GM19328 (cell line): ENCODE measurements around the gene KAZN.

Experiments used
- ATAC-seq: cut with Tn5 transposase; IDR thresholded peaks from one replicate; pipeline ENCODE4 v1.9.1; 2021; ENCODE audit warnings: mild to moderate bottlenecking, moderate library complexity; ENCODE audit not compliant: unreplicated experiment

Gene KAZN

DNA sequence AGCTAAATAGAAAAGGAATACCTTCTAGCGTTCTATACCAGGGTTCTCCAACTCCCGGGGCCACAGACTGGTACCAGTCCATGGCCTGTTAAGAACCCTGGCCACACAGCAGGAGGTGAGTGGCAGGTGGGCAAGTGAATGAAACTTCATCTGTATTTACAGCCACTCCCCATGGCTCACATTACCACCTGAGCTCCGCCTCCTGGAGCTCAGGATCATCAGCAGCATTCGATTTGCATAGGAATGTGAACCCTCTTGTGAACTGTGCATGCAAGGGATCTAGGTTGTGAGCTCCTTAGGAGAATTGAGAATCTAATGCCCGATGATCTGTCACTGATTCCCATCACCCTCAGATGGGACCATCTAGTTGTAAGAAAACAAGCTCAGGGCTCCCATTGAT is 107.3 kb downstream of the KAZN start:
- no peak for ATAC-seq

DNA sequence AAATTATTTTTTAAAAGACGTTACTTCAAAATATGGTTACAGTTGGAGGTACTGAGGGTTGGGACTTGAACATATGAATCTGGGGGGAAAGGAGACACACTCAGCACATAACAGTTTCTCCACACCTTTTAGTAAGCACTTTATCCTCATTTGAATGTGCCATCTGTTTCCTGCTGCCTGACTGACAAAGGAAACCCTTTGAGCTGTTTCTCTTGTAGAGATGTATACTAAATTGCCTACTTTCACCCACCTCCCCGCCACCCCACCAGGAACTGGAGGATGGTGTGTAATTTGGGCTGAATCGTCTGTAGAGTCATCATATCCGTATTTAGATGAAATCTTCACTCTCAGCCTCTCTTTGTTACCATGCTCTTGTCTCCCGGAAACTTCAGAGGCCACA is 108.1 kb downstream of the KAZN start:
- no peak for ATAC-seq

DNA sequence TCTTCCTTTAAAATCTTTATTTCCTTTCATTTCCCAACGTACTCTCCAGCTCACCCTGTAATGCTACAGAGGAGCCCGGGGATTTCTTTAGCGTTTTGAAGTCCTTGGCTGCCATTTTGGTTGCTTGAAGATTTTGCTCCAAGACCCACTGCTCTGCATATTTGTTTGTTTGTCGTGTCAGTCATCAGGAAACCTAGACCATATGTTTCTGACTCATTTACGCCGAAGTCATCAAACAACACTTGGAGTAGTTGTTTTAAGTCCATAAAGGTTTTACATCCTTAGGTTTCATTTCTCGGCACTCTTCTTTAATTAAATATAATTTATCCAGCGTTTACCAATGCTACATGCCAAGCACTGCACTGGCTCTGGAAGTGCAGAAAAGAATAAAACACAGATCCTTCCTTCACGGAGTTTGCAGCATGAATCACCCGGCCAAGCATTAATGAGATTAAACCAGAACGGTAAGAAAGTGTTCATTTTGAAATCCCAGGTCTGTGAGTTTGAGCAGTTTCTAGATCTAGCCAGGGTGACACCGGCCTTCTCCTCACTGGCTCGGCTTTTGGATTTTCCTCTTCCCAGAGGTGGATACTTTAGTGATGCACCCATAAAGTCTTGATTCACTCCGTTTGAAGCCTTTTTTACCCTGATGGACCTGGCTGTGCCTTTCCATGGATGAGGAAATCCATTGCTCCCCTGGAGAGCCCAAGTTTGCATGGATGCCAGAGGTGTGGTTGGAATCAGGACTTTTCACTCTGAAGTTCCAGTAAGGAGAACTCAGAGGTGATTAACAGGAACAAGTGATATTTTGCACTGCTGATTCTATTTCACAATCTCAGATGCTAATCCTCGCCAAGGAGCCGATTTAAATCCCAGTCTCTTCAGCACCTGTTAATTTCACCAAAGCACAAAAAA is 109.3 kb downstream of the KAZN start:
- no peak for ATAC-seq

DNA sequence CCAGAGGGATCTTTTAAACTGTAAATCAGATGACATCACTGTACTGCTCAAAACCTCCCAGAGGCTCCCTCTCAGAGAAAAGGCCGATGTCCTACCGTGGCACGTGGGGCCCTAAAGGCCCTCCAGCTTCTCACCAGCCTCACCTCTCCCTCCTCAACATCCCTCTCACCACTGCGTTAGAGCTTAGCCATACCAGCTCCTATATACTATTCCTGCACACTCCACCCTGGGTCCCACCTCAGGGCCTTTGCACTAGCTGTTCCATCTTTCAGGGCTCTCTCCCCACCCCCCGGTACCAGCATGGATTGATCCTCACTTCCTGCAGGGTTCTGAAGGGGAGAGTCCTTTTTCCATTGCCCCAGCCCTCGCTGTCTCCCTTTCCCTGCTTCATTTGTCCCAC is 111.8 kb downstream of the KAZN start:
- no peak for ATAC-seq

DNA sequence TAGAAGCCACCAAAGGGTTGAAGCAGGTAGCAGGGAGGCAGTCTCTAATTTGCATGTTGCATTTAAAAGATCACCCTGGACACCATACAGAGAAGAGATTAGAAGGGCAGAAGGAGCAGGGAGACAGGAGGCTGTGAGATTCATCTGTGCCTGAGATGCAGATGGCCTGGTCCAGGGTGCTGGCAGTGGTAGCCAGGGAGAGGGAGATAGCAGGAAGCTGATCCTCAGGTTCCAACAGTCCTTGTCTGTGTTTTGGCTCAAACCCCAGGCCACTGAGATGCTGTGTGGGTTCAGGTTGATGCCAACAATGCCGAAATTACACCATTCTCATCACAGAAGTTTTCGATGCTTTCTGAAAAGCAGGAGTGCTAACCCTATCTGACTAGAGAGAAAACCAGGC is 113.7 kb downstream of the KAZN start:
- ATAC-seq = no peak

DNA sequence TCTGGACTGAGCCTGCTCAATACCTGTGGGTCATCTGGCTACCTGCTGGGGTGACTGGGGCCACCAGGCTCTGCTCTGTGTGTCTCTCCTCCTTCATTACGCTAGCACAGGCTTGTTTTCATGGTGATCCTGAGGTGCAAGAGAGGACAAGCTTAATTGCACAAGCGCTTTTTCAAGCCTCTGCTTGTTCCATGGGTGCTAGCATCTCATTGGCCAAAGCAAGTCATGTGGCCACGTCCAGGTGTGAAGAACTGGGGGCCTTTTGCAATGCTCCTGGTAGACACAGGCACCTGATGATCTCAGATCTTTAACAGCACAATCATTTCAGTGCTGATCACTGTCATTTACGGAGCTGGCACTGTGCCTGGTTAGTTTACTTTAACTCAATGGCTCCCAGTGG is 114.6 kb downstream of the KAZN start:
- ATAC-seq = no peak

DNA sequence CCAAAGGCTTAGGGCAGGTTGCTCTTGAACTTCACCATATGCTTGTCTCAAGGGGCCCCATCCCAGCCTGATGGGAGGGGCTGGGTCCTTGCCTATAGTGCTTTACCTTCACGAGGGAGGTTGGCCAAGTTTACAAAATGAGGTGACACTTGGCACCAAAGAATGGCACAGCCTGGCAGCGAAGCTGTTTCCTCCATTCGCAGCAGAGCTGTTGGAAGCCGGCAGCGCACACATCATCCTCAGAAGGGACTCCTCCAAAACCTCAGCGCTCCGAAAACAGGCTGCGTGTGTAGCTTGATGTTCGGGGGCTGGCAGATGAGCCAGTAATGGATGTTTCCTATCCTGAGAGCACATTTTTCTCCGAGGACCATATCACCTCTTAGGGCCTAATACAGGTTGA is 116.8 kb downstream of the KAZN start:
- no peak for ATAC-seq

DNA sequence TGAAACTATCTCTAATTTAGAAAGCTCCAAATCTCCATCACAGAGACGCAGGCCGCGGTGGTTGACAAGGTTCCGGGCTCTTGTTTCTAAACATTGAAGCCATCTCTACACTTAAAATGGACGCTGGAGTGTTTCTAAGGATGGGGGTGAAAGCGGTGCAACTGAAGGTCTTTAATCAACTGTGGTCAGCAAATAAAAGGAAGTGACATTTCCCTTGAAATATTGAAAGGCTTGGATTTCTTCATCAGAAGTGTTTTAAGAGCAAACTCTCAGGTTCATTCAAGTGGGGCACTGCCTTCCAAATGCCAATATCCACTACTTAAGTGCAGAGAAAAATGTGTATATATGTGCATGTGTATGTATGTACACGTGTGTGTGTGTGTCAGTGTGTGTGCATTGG is 117.3 kb downstream of the KAZN start:
- ATAC-seq = no peak

DNA sequence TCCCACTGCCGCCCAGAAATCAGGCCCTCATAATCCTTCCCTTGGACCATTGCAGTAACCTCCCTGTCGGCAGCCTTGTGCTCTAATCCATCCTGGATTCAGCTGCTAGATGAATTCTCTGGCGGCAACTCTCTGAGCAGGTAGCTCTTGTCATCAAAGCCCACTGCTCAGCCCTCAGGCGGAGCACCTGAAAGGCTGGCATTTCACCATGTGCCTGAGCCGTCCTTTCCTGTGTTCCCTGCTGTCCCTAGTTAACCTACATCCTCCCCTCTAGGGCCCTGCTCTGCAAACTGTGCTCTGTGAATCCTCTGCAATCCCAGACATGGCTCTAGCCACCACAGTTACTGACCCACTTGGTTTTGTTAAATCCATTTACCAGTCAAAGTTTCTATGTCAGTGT is 118.0 kb downstream of the KAZN start:
- no peak for ATAC-seq

DNA sequence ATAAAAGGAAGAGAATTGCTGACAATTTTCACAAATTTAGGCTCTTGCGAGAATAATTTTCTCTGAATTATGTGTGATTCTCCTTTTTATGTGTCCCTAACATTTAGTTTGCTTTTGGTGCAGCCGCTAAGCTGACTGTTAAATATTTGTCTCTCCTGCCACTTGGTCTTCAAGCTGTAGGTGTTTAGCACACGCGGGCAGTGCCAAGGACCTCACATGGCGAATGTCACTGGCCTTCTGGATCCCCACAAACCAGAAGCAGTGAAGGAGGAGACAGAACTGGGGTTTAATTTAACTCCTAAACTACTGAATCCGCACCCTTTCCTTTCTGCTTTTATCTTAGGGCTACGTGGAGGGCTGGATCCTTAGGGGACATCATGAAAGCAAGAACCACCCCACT is 120.0 kb downstream of the KAZN start:
- no peak for ATAC-seq

DNA sequence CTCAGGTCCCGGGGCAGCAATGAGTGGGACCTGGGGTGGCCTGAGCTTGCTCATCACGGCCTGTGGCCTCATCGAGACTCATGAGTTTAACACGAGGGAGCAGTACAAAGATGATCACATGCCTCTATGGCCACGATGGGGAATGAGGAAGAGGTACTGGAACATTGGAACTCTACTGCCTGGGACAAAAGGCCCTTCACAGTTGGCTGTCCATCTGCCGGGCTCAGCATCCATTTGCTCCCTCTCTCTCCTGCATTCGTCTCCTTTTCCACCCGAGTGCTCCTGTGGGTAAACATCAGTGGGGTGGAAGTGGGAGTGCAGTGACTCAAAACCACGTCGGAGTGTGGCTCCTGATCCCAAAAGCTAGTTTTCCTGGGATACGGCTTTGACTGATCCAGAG is 124.9 kb downstream of the KAZN start:
- no peak for ATAC-seq

DNA sequence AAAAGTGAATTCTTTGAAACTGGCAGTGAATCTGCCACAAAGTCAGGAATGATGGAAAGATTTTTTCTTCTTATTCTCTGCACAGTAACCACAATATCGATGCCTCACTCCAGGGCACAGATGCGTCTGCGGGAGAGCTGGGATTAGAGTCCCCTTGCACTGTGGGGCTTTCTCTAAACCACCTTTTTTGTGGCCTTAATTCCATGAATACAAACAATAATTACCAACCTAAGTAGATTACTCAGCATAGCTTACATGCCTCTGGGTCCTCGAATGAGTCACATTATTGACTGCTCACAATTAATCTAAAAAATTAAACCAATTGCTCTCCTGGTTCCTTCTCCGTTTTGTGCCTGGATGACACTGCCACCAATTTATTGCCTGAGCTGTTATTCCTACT is 125.8 kb downstream of the KAZN start:
- no peak for ATAC-seq

DNA sequence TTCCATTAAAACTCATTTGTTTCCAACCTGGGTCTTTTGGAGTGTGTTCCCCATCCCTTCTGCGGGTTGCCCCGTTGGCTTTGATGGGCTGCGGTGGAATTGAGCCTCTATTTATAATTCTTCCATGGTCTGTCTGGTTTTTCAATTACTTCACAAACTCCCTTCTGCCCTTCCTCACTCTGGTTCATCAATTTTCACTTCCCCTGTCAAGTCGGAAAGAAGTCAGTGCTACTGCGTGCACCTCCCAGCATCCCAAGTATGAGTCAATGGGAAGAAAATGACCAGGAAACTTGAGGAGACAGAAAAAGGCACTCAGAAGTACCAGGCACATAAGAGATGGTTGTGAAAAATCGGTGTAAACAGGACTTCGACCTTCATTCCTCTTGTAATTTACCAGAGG is 126.2 kb downstream of the KAZN start:
- ATAC-seq = no peak

DNA sequence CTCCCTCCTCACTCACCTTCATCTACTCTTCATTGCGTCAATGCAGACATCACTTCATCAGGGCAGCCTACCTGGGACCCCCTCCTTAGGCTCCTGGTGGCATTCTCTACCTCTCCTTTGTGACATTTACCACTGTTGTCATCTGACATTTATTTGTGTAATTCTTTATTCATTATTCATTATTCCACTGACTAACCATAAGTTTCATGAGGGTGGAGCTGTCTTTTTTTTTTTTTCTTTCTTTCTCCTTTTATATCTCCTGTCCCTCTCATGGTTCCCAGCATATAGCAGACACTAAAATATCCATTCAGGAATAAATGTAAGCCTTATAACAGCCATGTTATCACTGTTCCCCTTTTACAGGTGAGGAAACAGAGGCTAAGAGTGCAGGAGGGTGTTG is 126.8 kb downstream of the KAZN start:
- no peak for ATAC-seq

DNA sequence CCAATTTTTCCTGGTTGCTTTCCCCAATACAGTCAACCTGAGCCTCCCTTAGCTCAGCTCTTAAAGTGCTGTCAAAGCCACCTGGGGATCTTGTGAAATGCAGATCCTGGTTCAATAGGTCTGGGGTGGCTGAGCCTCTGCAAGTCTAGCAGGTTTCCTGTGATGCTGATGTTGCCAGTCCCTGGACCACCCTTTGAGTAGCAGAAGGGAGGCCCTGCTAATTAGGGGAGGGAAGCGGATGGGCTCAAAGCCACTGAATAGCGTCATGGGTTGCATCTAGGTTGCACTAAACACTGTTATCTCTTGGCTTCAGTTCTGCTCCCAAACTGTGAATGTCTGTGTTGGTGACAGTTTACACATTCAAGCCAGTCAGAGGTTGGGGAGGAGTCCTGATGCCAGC is 127.2 kb downstream of the KAZN start:
- ATAC-seq = no peak

DNA sequence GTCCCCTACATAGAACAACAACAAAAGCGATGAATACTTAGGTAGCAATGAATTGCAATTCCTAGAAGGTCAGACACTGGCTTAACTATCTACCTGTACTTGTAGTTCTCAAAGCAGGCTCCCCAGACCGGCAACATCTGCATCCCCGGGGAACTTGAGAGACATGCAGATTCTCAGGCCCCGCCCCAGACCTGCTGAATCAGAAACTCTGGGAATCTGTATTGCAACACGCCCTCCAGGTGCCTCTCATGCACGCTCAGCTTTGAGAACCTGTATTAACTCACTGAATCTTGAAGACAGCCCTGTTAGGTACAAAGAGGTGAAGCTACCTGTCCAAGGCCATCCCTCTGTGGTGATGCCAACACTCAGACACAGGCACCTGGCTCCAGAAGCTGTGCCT is 128.1 kb downstream of the KAZN start:
- ATAC-seq = no peak

DNA sequence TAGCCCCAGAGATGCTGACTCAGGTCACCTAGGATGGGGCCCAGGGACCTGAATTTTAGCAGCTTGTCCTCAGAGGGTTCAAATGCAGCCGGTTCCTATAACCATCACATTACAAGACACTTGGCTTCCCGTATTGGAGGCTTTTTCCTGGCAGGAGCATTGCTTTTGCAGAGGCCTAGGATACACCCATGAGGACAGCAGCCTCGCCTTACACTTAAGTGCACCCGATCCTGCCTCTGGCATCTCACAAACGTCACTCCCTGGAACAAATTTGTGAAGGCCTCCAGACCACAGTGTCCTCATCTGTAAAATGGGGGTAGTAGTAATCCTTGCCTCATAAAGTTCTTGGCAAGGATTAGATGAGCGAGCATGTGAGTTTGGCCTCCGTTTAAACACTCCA is 130.0 kb downstream of the KAZN start:
- ATAC-seq = no peak

DNA sequence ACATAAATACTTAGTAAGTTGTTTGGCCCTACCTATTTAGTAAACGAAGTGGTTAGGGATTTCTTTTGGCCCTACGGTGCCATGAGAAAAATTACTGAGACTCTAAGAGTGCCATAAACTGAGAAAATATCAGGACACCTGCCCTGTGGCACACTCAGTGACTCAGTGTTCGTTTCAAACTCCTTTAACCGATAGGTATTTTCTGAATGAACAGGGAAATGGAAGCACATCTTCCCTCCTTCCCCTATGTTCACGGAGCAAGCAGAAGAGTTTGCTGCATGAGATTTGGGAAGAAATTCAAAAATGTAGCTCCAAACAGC is 134.2 kb downstream of the KAZN start:
- no peak for ATAC-seq

DNA sequence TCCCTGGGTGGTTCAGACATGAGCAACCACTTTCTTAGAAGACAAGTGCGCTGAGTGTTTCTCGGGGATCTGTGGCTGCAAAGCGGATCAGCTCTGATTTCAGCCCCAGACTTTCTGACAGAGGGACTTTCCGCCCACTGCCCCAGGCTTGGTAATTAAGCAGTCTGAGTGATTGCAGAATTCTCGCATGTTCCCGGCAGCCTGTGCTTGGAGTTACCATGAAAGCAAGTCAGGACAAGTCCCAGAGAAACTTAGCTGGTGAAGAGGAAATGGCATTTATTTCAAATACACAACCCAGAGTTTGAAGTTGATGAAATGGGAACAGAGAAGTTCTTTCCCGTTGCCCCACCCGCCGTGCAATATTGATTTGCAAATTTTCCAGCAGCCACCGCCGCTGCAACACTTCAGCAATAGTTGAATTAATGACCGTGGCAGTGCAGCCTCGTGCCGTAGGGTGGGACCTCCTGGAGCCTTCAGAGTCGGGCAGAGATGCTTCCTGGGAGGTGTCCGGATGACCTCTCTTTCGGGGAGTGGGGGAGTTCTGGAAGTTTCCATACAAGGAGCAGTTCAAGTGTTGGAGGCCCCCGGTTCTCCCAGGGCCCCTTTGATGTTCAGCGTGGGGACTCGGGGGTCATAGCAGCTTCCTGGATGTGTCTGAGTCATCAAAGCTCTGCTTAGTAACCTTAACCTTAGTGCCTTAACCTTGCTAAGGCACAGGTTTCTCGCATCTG is 134.7 kb downstream of the KAZN start:
- ATAC-seq = no peak

DNA sequence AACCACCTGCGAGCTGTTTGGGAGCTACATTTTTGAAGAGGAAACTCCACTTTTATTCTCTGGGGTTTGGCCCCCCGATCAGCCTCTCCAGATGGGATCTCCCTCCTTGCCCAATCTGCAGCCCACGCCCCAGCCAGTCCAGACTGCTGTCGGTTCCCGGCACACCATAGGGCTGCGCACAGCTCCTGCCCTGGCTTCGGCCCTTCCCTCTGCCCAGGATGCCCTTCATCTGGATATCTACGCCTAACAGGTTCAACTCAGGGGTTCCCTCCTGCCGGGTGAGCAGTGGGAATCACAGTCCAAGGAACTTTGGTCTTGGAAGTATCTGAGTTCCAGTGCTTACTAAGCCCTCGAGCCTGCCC is 135.3 kb downstream of the KAZN start:
- no peak for ATAC-seq

DNA sequence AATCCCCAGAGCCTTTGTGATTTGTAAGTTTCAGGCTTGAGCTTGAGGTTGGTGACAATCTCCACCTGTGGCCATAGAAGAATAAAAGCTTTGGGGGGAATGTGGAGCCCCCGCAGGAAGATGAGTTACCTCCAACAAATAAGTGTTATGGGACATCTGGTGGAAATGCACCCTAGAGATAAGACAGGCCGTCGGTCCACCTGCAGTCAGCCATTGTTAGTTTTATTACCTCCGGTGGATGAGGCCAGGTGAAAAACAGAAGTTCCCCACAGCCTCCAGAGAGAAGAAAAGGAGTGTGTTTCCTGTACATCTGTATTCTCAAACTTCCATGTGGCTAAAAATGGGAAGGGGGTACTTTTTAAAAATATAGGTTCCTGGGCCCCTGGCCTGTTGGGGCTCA is 137.4 kb downstream of the KAZN start:
- no peak for ATAC-seq

DNA sequence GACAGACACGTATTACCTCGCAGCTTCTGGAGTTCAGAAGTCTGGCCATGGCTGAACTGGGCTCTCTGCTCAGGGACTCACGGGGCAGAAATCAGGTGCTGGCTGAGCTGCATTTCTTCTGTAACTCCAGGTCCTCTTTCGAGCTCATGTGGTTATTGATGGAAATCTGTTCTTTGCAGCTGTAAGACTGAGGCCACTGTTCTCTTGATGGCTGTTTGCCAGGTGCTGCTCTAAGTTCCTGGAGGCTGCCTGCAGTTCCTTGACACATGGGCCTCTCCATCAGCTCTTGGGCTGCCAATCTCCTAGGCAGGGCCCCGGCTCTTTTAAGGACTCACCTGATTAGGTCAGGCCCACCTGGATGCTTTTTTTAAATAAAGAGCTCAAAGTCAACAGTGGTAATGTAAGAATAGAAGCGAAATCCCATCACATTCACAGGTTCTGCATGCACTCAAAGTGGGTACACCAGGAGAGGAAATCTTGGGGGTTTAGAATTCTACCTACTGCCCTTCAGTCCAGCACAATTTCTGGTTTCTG is 139.1 kb downstream of the KAZN start:
- ATAC-seq = no peak
